HCT116 (cell line): ENCODE data around the gene PCARE. TPM values are rescaled to one million over a fixed set of nuclear protein-coding genes. Genes with fewer than 3 reads are reported as not detected.
A peak's percentile ranks its signal among the peaks of the same experiment; 100 is the strongest.

Source experiments
- ATAC-seq: fragments of 200-7000 bp; cut with Tn5 transposase; 2 replicates; pipeline ENCODE4 v1.9.1; 2020; ENCODE audit warnings: mild to moderate bottlenecking, moderate library complexity
- BruUV-seq: library from RNA; stranded (reverse); fragments of 400-500 nt; replicated peaks from 2 replicates; lab custom pipeline; 2021; lab: Mats Ljungman, UMichigan
- CTCF ChIA-PET: fragments of 300-600 bp; sonication (Branson Sonifier 250); formaldehyde crosslinking; loops from one replicate; lab custom pipeline; 2021; ENCODE audit warnings: antibody characterized with exemption; lab: Charles Lee
- POLR2A ChIA-PET: fragments of 300-600, 350-600 bp; sonication (Branson Sonifier 250); formaldehyde crosslinking; loops from one replicate; lab custom pipeline; 2021; ENCODE audit warnings: antibody characterized with exemption; lab: Charles Lee
- RAD21 ChIA-PET, 2 experiments: fragments of 300-600 bp; sonication (Branson Sonifier 250); formaldehyde crosslinking; loops; one replicate each; lab custom pipeline; 2023; ENCODE audit warnings: low total read pairs in 2 of 2; ENCODE audit not compliant: uncharacterized antibody in 2 of 2, unreplicated experiment in 2 of 2, low non-redundant PET in 1 of 2; lab: Charles Lee
- DNase-seq: peaks from one replicate; pipeline ENCODE4 v3.0.0-alpha.2; 2010; ENCODE audit warnings: low read depth, low spot score
- H2AFZ ChIP-seq: fragments of 200-600 bp; shearing (Covaris generic), sonication (generic); 2 replicates; pipeline ENCODE4 v1.6.1; 2017; ENCODE audit warnings: low read depth, mixed run types, mixed read lengths, antibody characterized with exemption, low read length; ENCODE audit not compliant: poor library complexity, severe bottlenecking
- H3K27ac ChIP-seq: 2 replicates; pipeline ENCODE4 v1.5.1; 2012; ENCODE audit warnings: low read depth, low read length
- H3K27me3 ChIP-seq: fragments of 200-600 bp; sonication (generic); 2 replicates; pipeline ENCODE4 v1.6.1; 2016; ENCODE audit warnings: mixed run types, low read length, mixed read lengths; ENCODE audit not compliant: insufficient read depth
- H3K36me3 ChIP-seq, 2 experiments: fragments of 200-500 bp in 1 of 2; fragments of 200-600 bp in 1 of 2; sonication (Bioruptor generic) in 1 of 2; sonication (generic) in 1 of 2; 2 replicates each; pipeline versions ENCODE4 v1.5.1 to v1.6.1; 2014 to 2016; ENCODE audit warnings: low read length in 2 of 2, inconsistent platforms in 1 of 2, mixed read lengths in 1 of 2, mixed run types in 1 of 2; ENCODE audit not compliant: insufficient read depth in 2 of 2, control insufficient read depth in 1 of 2
- H3K4me1 ChIP-seq, 2 experiments: fragments of 200-600 bp in 1 of 2; sonication (generic) in 1 of 2; 2 replicates each; pipeline versions ENCODE4 v1.5.1 to v1.6.1; 2012 to 2017; ENCODE audit warnings: low read length in 2 of 2, inconsistent platforms in 1 of 2, mild to moderate bottlenecking in 1 of 2, mixed read lengths in 1 of 2, mixed run types in 1 of 2, moderate library complexity in 1 of 2; ENCODE audit not compliant: insufficient read depth in 2 of 2, control insufficient read depth in 1 of 2
- H3K4me2 ChIP-seq: fragments of 200-600 bp; sonication (generic); 2 replicates; pipeline ENCODE4 v1.6.1; 2017; ENCODE audit warnings: mixed run types, low read length, mixed read lengths
- H3K4me3 ChIP-seq, 2 experiments: fragments of 200-600 bp in 1 of 2; sonication (generic) in 1 of 2; replicated peaks in 1 of 2; 2 replicates each; pipeline ENCODE4 v1.5.1; 2011 to 2016; ENCODE audit warnings: low read length in 2 of 2, control low read depth in 1 of 2, low read depth in 1 of 2, mild to moderate bottlenecking in 1 of 2, mixed read lengths in 1 of 2, mixed run types in 1 of 2
- H3K79me2 ChIP-seq: fragments of 200-600 bp; sonication (generic); 2 replicates; pipeline ENCODE4 v1.6.1; 2017; ENCODE audit warnings: mild to moderate bottlenecking, mixed run types, low read length, moderate library complexity, mixed read lengths; ENCODE audit not compliant: insufficient read depth
- H3K9ac ChIP-seq: fragments of 200-600 bp; sonication (generic); 2 replicates; pipeline ENCODE4 v1.6.1; 2016; ENCODE audit warnings: low read length, mixed read lengths
- H3K9me2 ChIP-seq: fragments of 200-600 bp; sonication (generic), shearing (Covaris generic); 2 replicates; pipeline ENCODE4 v1.6.1; 2017; ENCODE audit warnings: mixed run types, mild to moderate bottlenecking, moderate library complexity; ENCODE audit not compliant: insufficient read depth
- H3K9me3 ChIP-seq, 2 experiments: fragments of 200-500 bp in 1 of 2; fragments of 200-600 bp in 1 of 2; sonication (Bioruptor generic) in 1 of 2; sonication (generic) in 1 of 2; 2 replicates each; pipeline ENCODE4 v1.6.1; 2014 to 2017; ENCODE audit warnings: low read length in 2 of 2, mixed read lengths in 2 of 2, inconsistent platforms in 1 of 2, low read depth in 1 of 2, mild to moderate bottlenecking in 1 of 2, mixed run types in 1 of 2, moderate library complexity in 1 of 2; ENCODE audit not compliant: control insufficient read depth in 1 of 2, insufficient read depth in 1 of 2
- H4K20me1 ChIP-seq: fragments of 200-600 bp; sonication (generic), shearing (Covaris generic); 2 replicates; pipeline ENCODE4 v1.6.1; 2017; ENCODE audit warnings: mixed run types, mild to moderate bottlenecking, moderate library complexity; ENCODE audit not compliant: insufficient read depth
- CBX3 ChIP-seq: IDR thresholded peaks from 2 replicates; pipeline ENCODE4 v1.6.1; 2012; ENCODE audit warnings: low read depth
- EGR1 ChIP-seq: IDR thresholded peaks from 2 replicates; pipeline ENCODE4 v1.6.1; 2012; ENCODE audit warnings: low read depth
- ELF1 ChIP-seq: IDR thresholded peaks from 2 replicates; pipeline ENCODE4 v1.6.1; 2012; ENCODE audit warnings: low read depth, borderline replicate concordance
- POLR2A ChIP-seq: IDR thresholded peaks from 2 replicates; pipeline ENCODE4 v1.7.0; 2011; ENCODE audit warnings: borderline replicate concordance; ENCODE audit not compliant: insufficient read depth, insufficient read length; ENCODE audit errors: extremely low read depth
- POLR2AphosphoS5 ChIP-seq: IDR thresholded peaks from 2 replicates; pipeline ENCODE4 v1.6.1; 2011; ENCODE audit warnings: mild to moderate bottlenecking, low read depth, low read length, moderate library complexity
- RAD21 ChIP-seq: IDR thresholded peaks from 2 replicates; pipeline ENCODE4 v1.6.1; 2012; ENCODE audit warnings: low read depth, mild to moderate bottlenecking
- ZFX ChIP-seq: fragments of 450-650 bp; IDR thresholded peaks from 2 replicates; pipeline ENCODE4 v1.6.1; 2017
- ZNF274 ChIP-seq: fragments of 200-500 bp; sonication (Bioruptor generic); IDR thresholded peaks from 2 replicates; pipeline ENCODE4 v1.6.1; 2014; ENCODE audit warnings: mild to moderate bottlenecking, low read depth, low read length, inconsistent platforms
- intact Hi-C: fragments of 100-400 bp; cut with micrococcal nuclease; formaldehyde crosslinking; loops from 2 replicates; pipeline ENCODE4 v1.10.0; 2022
- total RNA-seq: library from RNA; stranded (reverse); gene quantifications from one replicate; pipeline ENCODE4 v1.2.1, GENCODE V29; 2021; ENCODE audit not compliant: unreplicated experiment
- TF ChIP-seq, protein P1 (sequence below), 3 experiments: fragments of 200-600 bp in 1 of 3; sonication (generic) in 1 of 3; IDR thresholded peaks in 2 of 3; conservative IDR thresholded peaks in 1 of 3; 2 replicates each; pipeline ENCODE4 v1.5.1; 2012 to 2017; ENCODE audit warnings: low read depth in 2 of 3, low read length in 2 of 3, antibody characterized with exemption in 1 of 3, borderline replicate concordance in 1 of 3, control low read depth in 1 of 3, mild to moderate bottlenecking in 1 of 3, mixed read lengths in 1 of 3, mixed run types in 1 of 3, moderate library complexity in 1 of 3; ENCODE audit not compliant: insufficient read depth in 1 of 3
- TF ChIP-seq, protein P2 (sequence below): IDR thresholded peaks from 2 replicates; pipeline ENCODE4 v1.6.1; 2012; ENCODE audit warnings: low read depth
- TF ChIP-seq, protein P3 (sequence below): IDR thresholded peaks from 2 replicates; pipeline ENCODE4 v1.6.1; 2011; ENCODE audit warnings: mild to moderate bottlenecking, low read length, moderate library complexity; ENCODE audit not compliant: insufficient replicate concordance; ENCODE audit errors: extremely low read depth
- TF ChIP-seq, protein P4 (sequence below): IDR thresholded peaks from 2 replicates; pipeline ENCODE4 v1.6.1; 2012

The PCARE gene
- total RNA-seq, 1 experiment from 2014 or later, result not detected

DNA sequence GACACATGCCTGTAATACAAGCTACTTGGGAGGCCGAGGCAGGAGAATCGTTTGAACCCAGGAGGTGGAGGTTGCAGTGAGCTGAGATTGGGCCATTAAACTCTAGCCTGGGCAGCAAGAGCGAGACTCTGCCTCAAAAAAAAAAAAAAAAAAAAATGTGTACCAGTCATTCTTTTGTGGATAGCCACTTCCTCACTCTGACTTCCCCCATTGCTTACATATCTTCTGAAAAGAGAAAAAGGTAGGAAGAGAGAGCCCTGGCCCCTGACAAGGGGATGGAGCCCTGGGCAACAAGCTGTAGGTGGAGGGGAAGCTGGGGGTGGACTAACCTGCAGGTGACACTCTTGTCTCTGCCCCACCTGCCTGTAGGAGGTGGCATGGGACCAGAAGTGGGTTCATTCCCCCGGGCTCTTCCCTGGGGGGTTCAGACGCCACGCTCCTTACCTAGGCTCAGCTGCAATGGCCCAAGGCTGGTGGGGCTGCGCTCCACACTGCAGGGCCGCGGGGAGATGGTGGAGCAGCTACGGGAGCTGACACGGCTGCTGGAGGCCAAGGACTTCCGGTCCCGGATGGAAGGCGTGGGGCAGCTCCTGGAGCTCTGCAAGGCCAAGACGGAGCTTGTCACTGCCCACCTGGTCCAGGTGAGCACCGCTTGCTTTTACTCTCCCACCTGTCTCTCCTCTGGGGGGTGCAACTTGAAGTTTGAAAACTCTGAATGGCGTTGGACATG, 39.1 kb downstream of the PCARE start (continued):
- TF ChIP-seq, protein P1, sequence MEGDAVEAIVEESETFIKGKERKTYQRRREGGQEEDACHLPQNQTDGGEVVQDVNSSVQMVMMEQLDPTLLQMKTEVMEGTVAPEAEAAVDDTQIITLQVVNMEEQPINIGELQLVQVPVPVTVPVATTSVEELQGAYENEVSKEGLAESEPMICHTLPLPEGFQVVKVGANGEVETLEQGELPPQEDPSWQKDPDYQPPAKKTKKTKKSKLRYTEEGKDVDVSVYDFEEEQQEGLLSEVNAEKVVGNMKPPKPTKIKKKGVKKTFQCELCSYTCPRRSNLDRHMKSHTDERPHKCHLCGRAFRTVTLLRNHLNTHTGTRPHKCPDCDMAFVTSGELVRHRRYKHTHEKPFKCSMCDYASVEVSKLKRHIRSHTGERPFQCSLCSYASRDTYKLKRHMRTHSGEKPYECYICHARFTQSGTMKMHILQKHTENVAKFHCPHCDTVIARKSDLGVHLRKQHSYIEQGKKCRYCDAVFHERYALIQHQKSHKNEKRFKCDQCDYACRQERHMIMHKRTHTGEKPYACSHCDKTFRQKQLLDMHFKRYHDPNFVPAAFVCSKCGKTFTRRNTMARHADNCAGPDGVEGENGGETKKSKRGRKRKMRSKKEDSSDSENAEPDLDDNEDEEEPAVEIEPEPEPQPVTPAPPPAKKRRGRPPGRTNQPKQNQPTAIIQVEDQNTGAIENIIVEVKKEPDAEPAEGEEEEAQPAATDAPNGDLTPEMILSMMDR (IDR thresholded peaks at IDR 0.05 in 2 of 3, conservative IDR thresholded peaks at IDR 0.05 in 1 of 3; ENCODE audit: borderline replicate concordance in 1 of 3, insufficient read depth in 1 of 3, low read depth in 2 of 3, low read length in 2 of 3), result no peak

DNA sequence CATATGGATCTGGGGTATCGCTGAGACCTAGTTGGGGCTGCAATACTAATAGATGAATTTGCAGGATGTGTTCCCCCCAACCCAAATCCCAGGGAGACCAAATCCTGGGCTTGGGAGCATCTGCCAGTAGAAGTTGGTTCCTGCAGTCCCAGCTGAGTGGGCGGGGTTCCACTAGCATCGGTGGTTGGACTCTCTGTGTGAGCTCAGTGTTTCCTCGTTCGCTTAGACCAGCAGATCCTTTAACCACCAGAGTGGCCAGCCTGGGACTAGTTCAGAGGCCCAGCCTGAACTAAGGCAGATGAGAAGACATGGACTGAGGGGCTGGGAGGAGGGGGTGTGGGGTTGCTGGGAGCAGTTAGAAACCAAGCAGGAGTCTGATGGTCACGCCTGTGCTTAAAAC, 40.7 kb downstream of the PCARE start:
- BruUV-seq, result no TSS peak
- H2AFZ ChIP-seq, result peak overlapping the region; percentile 8
- H3K9ac ChIP-seq, result no peak overlapping the region
- no peak overlapping the region for H3K27ac ChIP-seq
- H3K9me3 ChIP-seq, result no peaks in the 10 kb centered on the region
- peak overlapping the region; percentile 54 for H3K4me2 ChIP-seq
- ChIA-PET POLR2A (no interaction called here), CTCF (no interaction called here), RAD21 (no interaction called here)
- H3K9me2 ChIP-seq, result 0 out of 2 replicates have a peak, but pooled peaks cover 3% of the 10 kb centered on the region
- no peaks in the 10 kb centered on the region for H3K27me3 ChIP-seq
- intact Hi-C loops, result no loop called here
- 0 out of 4 replicates have a peak overlapping the region, but pooled peaks of 1 of the 2 experiments have one; percentile 10 for H3K4me3 ChIP-seq
- H4K20me1 ChIP-seq, result no peaks in the 10 kb centered on the region
- no peaks in the 10 kb centered on the region for H3K79me2 ChIP-seq
- DNase-seq (no peak), ATAC-seq (peak; percentile 56)
- no peaks in the 10 kb centered on the region for H3K36me3 ChIP-seq
- H3K4me1 ChIP-seq, result peaks cover 11 to 15% of the 10 kb centered on the region in 2 experiments; a peak in 3 of 4 replicates
- TF ChIP-seq, protein P2, sequence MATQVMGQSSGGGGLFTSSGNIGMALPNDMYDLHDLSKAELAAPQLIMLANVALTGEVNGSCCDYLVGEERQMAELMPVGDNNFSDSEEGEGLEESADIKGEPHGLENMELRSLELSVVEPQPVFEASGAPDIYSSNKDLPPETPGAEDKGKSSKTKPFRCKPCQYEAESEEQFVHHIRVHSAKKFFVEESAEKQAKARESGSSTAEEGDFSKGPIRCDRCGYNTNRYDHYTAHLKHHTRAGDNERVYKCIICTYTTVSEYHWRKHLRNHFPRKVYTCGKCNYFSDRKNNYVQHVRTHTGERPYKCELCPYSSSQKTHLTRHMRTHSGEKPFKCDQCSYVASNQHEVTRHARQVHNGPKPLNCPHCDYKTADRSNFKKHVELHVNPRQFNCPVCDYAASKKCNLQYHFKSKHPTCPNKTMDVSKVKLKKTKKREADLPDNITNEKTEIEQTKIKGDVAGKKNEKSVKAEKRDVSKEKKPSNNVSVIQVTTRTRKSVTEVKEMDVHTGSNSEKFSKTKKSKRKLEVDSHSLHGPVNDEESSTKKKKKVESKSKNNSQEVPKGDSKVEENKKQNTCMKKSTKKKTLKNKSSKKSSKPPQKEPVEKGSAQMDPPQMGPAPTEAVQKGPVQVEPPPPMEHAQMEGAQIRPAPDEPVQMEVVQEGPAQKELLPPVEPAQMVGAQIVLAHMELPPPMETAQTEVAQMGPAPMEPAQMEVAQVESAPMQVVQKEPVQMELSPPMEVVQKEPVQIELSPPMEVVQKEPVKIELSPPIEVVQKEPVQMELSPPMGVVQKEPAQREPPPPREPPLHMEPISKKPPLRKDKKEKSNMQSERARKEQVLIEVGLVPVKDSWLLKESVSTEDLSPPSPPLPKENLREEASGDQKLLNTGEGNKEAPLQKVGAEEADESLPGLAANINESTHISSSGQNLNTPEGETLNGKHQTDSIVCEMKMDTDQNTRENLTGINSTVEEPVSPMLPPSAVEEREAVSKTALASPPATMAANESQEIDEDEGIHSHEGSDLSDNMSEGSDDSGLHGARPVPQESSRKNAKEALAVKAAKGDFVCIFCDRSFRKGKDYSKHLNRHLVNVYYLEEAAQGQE, result no peak
- no peak for TF ChIP-seq POLR2A
- TF ChIP-seq, protein P3, sequence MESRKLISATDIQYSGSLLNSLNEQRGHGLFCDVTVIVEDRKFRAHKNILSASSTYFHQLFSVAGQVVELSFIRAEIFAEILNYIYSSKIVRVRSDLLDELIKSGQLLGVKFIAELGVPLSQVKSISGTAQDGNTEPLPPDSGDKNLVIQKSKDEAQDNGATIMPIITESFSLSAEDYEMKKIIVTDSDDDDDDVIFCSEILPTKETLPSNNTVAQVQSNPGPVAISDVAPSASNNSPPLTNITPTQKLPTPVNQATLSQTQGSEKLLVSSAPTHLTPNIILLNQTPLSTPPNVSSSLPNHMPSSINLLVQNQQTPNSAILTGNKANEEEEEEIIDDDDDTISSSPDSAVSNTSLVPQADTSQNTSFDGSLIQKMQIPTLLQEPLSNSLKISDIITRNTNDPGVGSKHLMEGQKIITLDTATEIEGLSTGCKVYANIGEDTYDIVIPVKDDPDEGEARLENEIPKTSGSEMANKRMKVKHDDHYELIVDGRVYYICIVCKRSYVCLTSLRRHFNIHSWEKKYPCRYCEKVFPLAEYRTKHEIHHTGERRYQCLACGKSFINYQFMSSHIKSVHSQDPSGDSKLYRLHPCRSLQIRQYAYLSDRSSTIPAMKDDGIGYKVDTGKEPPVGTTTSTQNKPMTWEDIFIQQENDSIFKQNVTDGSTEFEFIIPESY, result no peak
- TF ChIP-seq, protein P1 (IDR thresholded peaks at IDR 0.05 in 2 of 3, conservative IDR thresholded peaks at IDR 0.05 in 1 of 3; ENCODE audit: borderline replicate concordance in 1 of 3, insufficient read depth in 1 of 3, low read depth in 2 of 3, low read length in 2 of 3), result no peak
- no peak for TF ChIP-seq EGR1
- TF ChIP-seq ELF1, result no peak
- TF ChIP-seq POLR2AphosphoS5, result no peak
- TF ChIP-seq ZFX, result no peak
- TF ChIP-seq ZNF274, result no peak
- TF ChIP-seq CBX3, result no peak
- no peak for TF ChIP-seq RAD21
- TF ChIP-seq, protein P4, sequence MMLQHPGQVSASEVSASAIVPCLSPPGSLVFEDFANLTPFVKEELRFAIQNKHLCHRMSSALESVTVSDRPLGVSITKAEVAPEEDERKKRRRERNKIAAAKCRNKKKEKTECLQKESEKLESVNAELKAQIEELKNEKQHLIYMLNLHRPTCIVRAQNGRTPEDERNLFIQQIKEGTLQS, result no peak
